Measurements from ENCODE around the gene DQX1.

DNA sequence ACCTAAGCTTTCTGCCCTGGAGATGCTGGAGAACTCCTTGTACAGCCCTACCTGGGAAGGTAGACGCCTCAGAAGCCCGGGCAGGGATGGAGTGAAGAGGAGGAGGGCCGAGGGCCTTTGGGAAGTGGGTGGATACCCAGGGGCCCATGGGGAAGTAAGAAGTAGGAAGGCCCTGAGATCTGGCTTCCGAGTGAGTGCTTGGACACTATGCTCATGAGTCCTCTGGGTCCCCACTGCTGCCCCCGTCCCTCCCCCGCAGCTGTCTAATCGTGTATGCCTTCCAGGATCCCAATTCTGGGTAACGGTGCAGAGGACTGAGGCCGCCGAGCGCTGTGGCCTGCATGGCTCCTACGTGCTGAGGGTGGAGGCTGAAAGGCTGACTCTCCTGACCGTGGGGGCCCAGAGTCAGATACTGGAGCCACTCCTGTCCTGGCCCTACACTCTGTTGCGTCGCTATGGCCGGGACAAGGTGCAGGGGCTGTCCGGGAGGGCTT is 29.6 kb upstream of the DQX1 start:
- no peak for TF ChIP-seq CTCF (conservative IDR thresholded peaks at IDR 0.05; ENCODE audit: low read depth, low read length)
- no peak for TF ChIP-seq EZH2 (IDR thresholded peaks at IDR 0.05; ENCODE audit: borderline replicate concordance, low read depth, low read length, poor library complexity, severe bottlenecking)
